HEK293 (cell line): Measurements from ENCODE around the gene XYLT2.

Source experiments
- BCL11A ChIP-seq: fragments of 450-650 bp; formaldehyde crosslinking; IDR thresholded peaks from 2 replicates; pipeline ENCODE4 v1.5.1; 2016; ENCODE audit warnings: low read depth, missing biosample characterization, missing genetic modification characterization
- GLI2 ChIP-seq: fragments of 450-650 bp; formaldehyde crosslinking; IDR thresholded peaks from 2 replicates; pipeline ENCODE4; 2017; ENCODE audit warnings: missing biosample characterization, missing genetic modification characterization, low read depth, borderline replicate concordance
- GLIS1 ChIP-seq: fragments of 450-650 bp; formaldehyde crosslinking; IDR thresholded peaks from 2 replicates; pipeline ENCODE4 v1.5.1; 2016; ENCODE audit warnings: missing biosample characterization, missing genetic modification characterization
- KLF16 ChIP-seq: fragments of 450-650 bp; formaldehyde crosslinking; IDR thresholded peaks from 2 replicates; pipeline ENCODE4 v1.5.1; 2017; ENCODE audit warnings: missing biosample characterization, missing genetic modification characterization
- KLF17 ChIP-seq: fragments of 450-650 bp; formaldehyde crosslinking; IDR thresholded peaks from 2 replicates; pipeline ENCODE4 v1.5.1; 2016; ENCODE audit warnings: missing biosample characterization, missing genetic modification characterization
- PRDM1 ChIP-seq: fragments of 450-650 bp; formaldehyde crosslinking; IDR thresholded peaks from 2 replicates; pipeline ENCODE4; 2016; ENCODE audit warnings: missing biosample characterization, missing genetic modification characterization
- REPIN1 ChIP-seq: fragments of 450-650 bp; formaldehyde crosslinking; IDR thresholded peaks from 2 replicates; pipeline ENCODE4 v1.5.1; 2017; ENCODE audit warnings: missing biosample characterization, missing genetic modification characterization, low read depth
- SALL2 ChIP-seq: fragments of 450-650 bp; formaldehyde crosslinking; IDR thresholded peaks from 2 replicates; pipeline ENCODE4 v1.5.0; 2017; ENCODE audit warnings: missing biosample characterization, mild to moderate bottlenecking, missing genetic modification characterization, borderline replicate concordance
- YY1 ChIP-seq: fragments of 450-650 bp; formaldehyde crosslinking; IDR thresholded peaks from 2 replicates; pipeline ENCODE4 v1.5.1; 2018; ENCODE audit warnings: missing biosample characterization, missing genetic modification characterization
- ZBTB17 ChIP-seq: fragments of 450-650 bp; formaldehyde crosslinking; IDR thresholded peaks from 2 replicates; pipeline ENCODE4 v1.5.1; 2016; ENCODE audit warnings: missing biosample characterization, missing genetic modification characterization
- ZBTB20 ChIP-seq: fragments of 450-650 bp; formaldehyde crosslinking; IDR thresholded peaks from 2 replicates; pipeline ENCODE4 v1.5.1; 2016; ENCODE audit warnings: missing biosample characterization, missing genetic modification characterization
- ZBTB21 ChIP-seq: fragments of 450-650 bp; formaldehyde crosslinking; IDR thresholded peaks from 2 replicates; pipeline ENCODE4 v1.5.1; 2017; ENCODE audit warnings: missing biosample characterization, missing genetic modification characterization
- ZBTB6 ChIP-seq: fragments of 450-650 bp; formaldehyde crosslinking; IDR thresholded peaks from 2 replicates; pipeline ENCODE4 v1.5.1; 2017; ENCODE audit warnings: missing biosample characterization, missing genetic modification characterization
- ZBTB8A ChIP-seq: fragments of 450-650 bp; formaldehyde crosslinking; IDR thresholded peaks from 2 replicates; pipeline ENCODE4 v1.5.1; 2016; ENCODE audit warnings: missing biosample characterization, missing genetic modification characterization
- ZFHX2 ChIP-seq: fragments of 450-650 bp; formaldehyde crosslinking; conservative IDR thresholded peaks from 2 replicates; pipeline ENCODE4 v1.5.1; 2016; ENCODE audit warnings: missing biosample characterization, missing genetic modification characterization
- ZNF175 ChIP-seq: fragments of 450-650 bp; formaldehyde crosslinking; IDR thresholded peaks from 2 replicates; pipeline ENCODE4 v1.5.1; 2016; ENCODE audit warnings: missing biosample characterization, missing genetic modification characterization
- ZNF221 ChIP-seq: fragments of 450-650 bp; formaldehyde crosslinking; IDR thresholded peaks from 2 replicates; pipeline ENCODE4 v1.5.1; 2017; ENCODE audit warnings: missing biosample characterization, missing genetic modification characterization, borderline replicate concordance
- ZNF24 ChIP-seq: fragments of 450-650 bp; formaldehyde crosslinking; IDR thresholded peaks from 2 replicates; pipeline ENCODE4 v1.5.1; 2016; ENCODE audit warnings: missing biosample characterization, missing genetic modification characterization
- ZNF266 ChIP-seq: fragments of 450-650 bp; formaldehyde crosslinking; IDR thresholded peaks from 2 replicates; pipeline ENCODE4 v1.5.1; 2016; ENCODE audit warnings: missing biosample characterization, missing genetic modification characterization, low read depth
- ZNF274 ChIP-seq, 2 experiments: fragments of 200-500 bp in 1 of 2; fragments of 450-650 bp in 1 of 2; sonication (Bioruptor generic) in 1 of 2; formaldehyde crosslinking in 1 of 2; IDR thresholded peaks; 2 replicates each; pipeline versions ENCODE4 v1.5.1 to v1.6.1; 2014 to 2016; ENCODE audit warnings: borderline replicate concordance in 1 of 2, inconsistent platforms in 1 of 2, low read length in 1 of 2, missing biosample characterization in 1 of 2, missing genetic modification characterization in 1 of 2
- ZNF518A ChIP-seq: fragments of 450-650 bp; formaldehyde crosslinking; conservative IDR thresholded peaks from 2 replicates; pipeline ENCODE4 v1.5.1; 2016; ENCODE audit warnings: low read depth, missing biosample characterization, missing genetic modification characterization
- ZNF549 ChIP-seq: fragments of 450-650 bp; IDR thresholded peaks from 2 replicates; pipeline ENCODE4 v1.5.1; 2018; ENCODE audit warnings: missing biosample characterization, missing genetic modification characterization, mild to moderate bottlenecking, inconsistent platforms, moderate library complexity
- ZNF555 ChIP-seq: fragments of 450-650 bp; formaldehyde crosslinking; conservative IDR thresholded peaks from 2 replicates; pipeline ENCODE4 v1.5.1; 2017; ENCODE audit warnings: missing biosample characterization, mild to moderate bottlenecking, missing genetic modification characterization, inconsistent platforms
- ZNF558 ChIP-seq: fragments of 450-650 bp; formaldehyde crosslinking; IDR thresholded peaks from 2 replicates; pipeline ENCODE4 v1.5.1; 2016; ENCODE audit warnings: missing biosample characterization, missing genetic modification characterization
- ZNF571 ChIP-seq: fragments of 450-650 bp; formaldehyde crosslinking; IDR thresholded peaks from 2 replicates; pipeline ENCODE4 v1.5.0; 2017; ENCODE audit warnings: missing biosample characterization, missing genetic modification characterization
- ZNF623 ChIP-seq: fragments of 450-650 bp; formaldehyde crosslinking; IDR thresholded peaks from 2 replicates; pipeline ENCODE4 v1.5.1; 2016; ENCODE audit warnings: missing biosample characterization, missing genetic modification characterization
- ZNF626 ChIP-seq: fragments of 450-650 bp; sonication (Bioruptor Pico); formaldehyde crosslinking; IDR thresholded peaks from 2 replicates; pipeline ENCODE4 v1.5.1; 2018; ENCODE audit warnings: missing biosample characterization, missing genetic modification characterization, inconsistent platforms
- ZNF664 ChIP-seq: fragments of 450-650 bp; formaldehyde crosslinking; IDR thresholded peaks from 2 replicates; pipeline ENCODE4 v1.5.1; 2016; ENCODE audit warnings: missing biosample characterization, missing genetic modification characterization
- ZNF677 ChIP-seq: fragments of 450-650 bp; IDR thresholded peaks from 2 replicates; pipeline ENCODE4 v1.5.0; 2018; ENCODE audit warnings: missing biosample characterization, mild to moderate bottlenecking, missing genetic modification characterization, moderate library complexity
- ZNF747 ChIP-seq: fragments of 450-650 bp; formaldehyde crosslinking; IDR thresholded peaks from 2 replicates; pipeline ENCODE4 v1.5.1; 2016; ENCODE audit warnings: missing biosample characterization, missing genetic modification characterization
- ZNF777 ChIP-seq: fragments of 450-650 bp; formaldehyde crosslinking; IDR thresholded peaks from 2 replicates; pipeline ENCODE4 v1.5.1; 2017; ENCODE audit warnings: missing biosample characterization, missing genetic modification characterization, borderline replicate concordance
- ZNF837 ChIP-seq: fragments of 450-650 bp; formaldehyde crosslinking; IDR thresholded peaks from 2 replicates; pipeline ENCODE4 v1.5.1; 2016; ENCODE audit warnings: missing biosample characterization, missing genetic modification characterization
- ZNF843 ChIP-seq: fragments of 450-650 bp; formaldehyde crosslinking; IDR thresholded peaks from 2 replicates; pipeline ENCODE4 v1.5.1; 2016; ENCODE audit warnings: missing biosample characterization, missing genetic modification characterization
- ZSCAN23 ChIP-seq: fragments of 450-650 bp; formaldehyde crosslinking; IDR thresholded peaks from 2 replicates; pipeline ENCODE4 v1.5.1; 2016; ENCODE audit warnings: missing biosample characterization, missing genetic modification characterization

XYLT2 gene

GRCh38 chr17:50397111-50397918, 51.4 kb downstream of the XYLT2 start, which contains the start of gene LRRC59 (continued):
- TF ChIP-seq ZNF549 (tag by site-specific recombination): no peak
- peak; percentile 25; the same call in 1 of the 2 replicates for TF ChIP-seq ZBTB6 (tag by site-specific recombination)
- 0 out of 2 replicates have a peak, but pooled peaks have one; percentile 68 for TF ChIP-seq ZSCAN23 (tag by site-specific recombination)
- TF ChIP-seq REPIN1 (tag by site-specific recombination): no peak
- no peak for TF ChIP-seq ZNF558 (tag by site-specific recombination)
- TF ChIP-seq ZNF518A: peak; percentile 60; the same call in 1 of the 2 replicates
- peak; percentile 76 for TF ChIP-seq YY1
- TF ChIP-seq BCL11A (tag by site-specific recombination): no peak
- peak; percentile 94 for TF ChIP-seq ZNF24
- no peak for TF ChIP-seq ZNF837 (tag by site-specific recombination)
- no peak for TF ChIP-seq GLI2 (tag by site-specific recombination)
- TF ChIP-seq ZBTB20 (tag by site-specific recombination): peak; percentile 74; the same call in 1 of the 2 replicates
- TF ChIP-seq ZNF555 (tag by site-specific recombination): no peak
- TF ChIP-seq ZFHX2 (tag by site-specific recombination): peak; percentile 79
- no peak for TF ChIP-seq ZNF571 (tag by site-specific recombination)
- TF ChIP-seq ZNF221 (tag by site-specific recombination): no peak
- TF ChIP-seq KLF17 (tag by site-specific recombination): peak; percentile 98
- peak; percentile 50 for TF ChIP-seq ZBTB8A
- peak; percentile 83 for TF ChIP-seq ZBTB21
- peak; percentile 90 for TF ChIP-seq KLF16 (tag by site-specific recombination)
- TF ChIP-seq ZNF664 (tag by site-specific recombination): no peak
- peak; percentile 92 for TF ChIP-seq SALL2 (tag by site-specific recombination)
- peak; percentile 51; the same call in 1 of the 2 replicates for TF ChIP-seq GLIS1 (tag by site-specific recombination)
- no peak for TF ChIP-seq ZNF266
- no peak for TF ChIP-seq ZNF274 (IDR thresholded peaks at IDR 0.05; ENCODE audit: low read length)
- no peak for TF ChIP-seq ZNF274 (tag by site-specific recombination; IDR thresholded peaks at IDR 0.05; ENCODE audit: borderline replicate concordance)
- TF ChIP-seq ZNF677 (tag by site-specific recombination): no peak
- peak; percentile 93 for TF ChIP-seq ZBTB17 (tag by site-specific recombination)
- peak; percentile 19; the same call in 1 of the 2 replicates for TF ChIP-seq ZNF623 (tag by site-specific recombination)
- TF ChIP-seq ZNF747 (tag by site-specific recombination): no peak
- no peak for TF ChIP-seq ZNF626 (tag by site-specific recombination)
- TF ChIP-seq ZNF843 (tag by site-specific recombination): peak; percentile 84
- TF ChIP-seq PRDM1 (tag by site-specific recombination): peak; percentile 95
- peak; percentile 55; the same call in 1 of the 2 replicates for TF ChIP-seq ZNF777 (tag by site-specific recombination)
- no peak for TF ChIP-seq ZNF175 (tag by site-specific recombination)
